ENCODE measurements around the gene PDPN. TPM values are rescaled to one million over a fixed set of nuclear protein-coding genes. Genes with fewer than 3 reads are reported as not detected.

PDPN gene
- total RNA-seq, 1 experiment from 2014 or later: not detected

GRCh38 chr1:13593511-13594131 lies 10.0 kb downstream of the PDPN start:
- no peak for TF ChIP-seq ZFX (IDR thresholded peaks at IDR 0.05)
- TF ChIP-seq SIN3A (IDR thresholded peaks at IDR 0.05; ENCODE audit: low read depth): no peak
- no peak for TF ChIP-seq FOSL1 (IDR thresholded peaks at IDR 0.05; ENCODE audit: low read depth)
- TF ChIP-seq, protein P1, sequence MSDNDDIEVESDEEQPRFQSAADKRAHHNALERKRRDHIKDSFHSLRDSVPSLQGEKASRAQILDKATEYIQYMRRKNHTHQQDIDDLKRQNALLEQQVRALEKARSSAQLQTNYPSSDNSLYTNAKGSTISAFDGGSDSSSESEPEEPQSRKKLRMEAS (IDR thresholded peaks at IDR 0.05): no peak
- TF ChIP-seq EZH2 (IDR thresholded peaks at IDR 0.05): no peak
- no peak for TF ChIP-seq POLR2A (IDR thresholded peaks at IDR 0.05; ENCODE audit: borderline replicate concordance, extremely low read depth, insufficient read depth, insufficient read length)
- TF ChIP-seq, protein P2, sequence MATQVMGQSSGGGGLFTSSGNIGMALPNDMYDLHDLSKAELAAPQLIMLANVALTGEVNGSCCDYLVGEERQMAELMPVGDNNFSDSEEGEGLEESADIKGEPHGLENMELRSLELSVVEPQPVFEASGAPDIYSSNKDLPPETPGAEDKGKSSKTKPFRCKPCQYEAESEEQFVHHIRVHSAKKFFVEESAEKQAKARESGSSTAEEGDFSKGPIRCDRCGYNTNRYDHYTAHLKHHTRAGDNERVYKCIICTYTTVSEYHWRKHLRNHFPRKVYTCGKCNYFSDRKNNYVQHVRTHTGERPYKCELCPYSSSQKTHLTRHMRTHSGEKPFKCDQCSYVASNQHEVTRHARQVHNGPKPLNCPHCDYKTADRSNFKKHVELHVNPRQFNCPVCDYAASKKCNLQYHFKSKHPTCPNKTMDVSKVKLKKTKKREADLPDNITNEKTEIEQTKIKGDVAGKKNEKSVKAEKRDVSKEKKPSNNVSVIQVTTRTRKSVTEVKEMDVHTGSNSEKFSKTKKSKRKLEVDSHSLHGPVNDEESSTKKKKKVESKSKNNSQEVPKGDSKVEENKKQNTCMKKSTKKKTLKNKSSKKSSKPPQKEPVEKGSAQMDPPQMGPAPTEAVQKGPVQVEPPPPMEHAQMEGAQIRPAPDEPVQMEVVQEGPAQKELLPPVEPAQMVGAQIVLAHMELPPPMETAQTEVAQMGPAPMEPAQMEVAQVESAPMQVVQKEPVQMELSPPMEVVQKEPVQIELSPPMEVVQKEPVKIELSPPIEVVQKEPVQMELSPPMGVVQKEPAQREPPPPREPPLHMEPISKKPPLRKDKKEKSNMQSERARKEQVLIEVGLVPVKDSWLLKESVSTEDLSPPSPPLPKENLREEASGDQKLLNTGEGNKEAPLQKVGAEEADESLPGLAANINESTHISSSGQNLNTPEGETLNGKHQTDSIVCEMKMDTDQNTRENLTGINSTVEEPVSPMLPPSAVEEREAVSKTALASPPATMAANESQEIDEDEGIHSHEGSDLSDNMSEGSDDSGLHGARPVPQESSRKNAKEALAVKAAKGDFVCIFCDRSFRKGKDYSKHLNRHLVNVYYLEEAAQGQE (IDR thresholded peaks at IDR 0.05; ENCODE audit: low read depth): no peak
- TF ChIP-seq TCF7L2 (IDR thresholded peaks at IDR 0.05; ENCODE audit: borderline replicate concordance, extremely low read depth, insufficient read depth, insufficient read length): no peak
- TF ChIP-seq POLR2AphosphoS5 (IDR thresholded peaks at IDR 0.05; ENCODE audit: low read depth, low read length): no peak
- no peak for TF ChIP-seq CBX3 (IDR thresholded peaks at IDR 0.05; ENCODE audit: low read depth)
- no peak for TF ChIP-seq ELF1 (IDR thresholded peaks at IDR 0.05; ENCODE audit: borderline replicate concordance, low read depth)
- TF ChIP-seq CTCF (IDR thresholded peaks at IDR 0.05 in 2 of 3, conservative IDR thresholded peaks at IDR 0.05 in 1 of 3; ENCODE audit: borderline replicate concordance in 1 of 3, insufficient read depth in 1 of 3, low read depth in 2 of 3, low read length in 2 of 3): no peak
- no peak for TF ChIP-seq ZNF274 (IDR thresholded peaks at IDR 0.05; ENCODE audit: low read depth, low read length)
- no peak for TF ChIP-seq EZH2phosphoT487 (IDR thresholded peaks at IDR 0.05; ENCODE audit: borderline replicate concordance)
- no peak for TF ChIP-seq SP1 (IDR thresholded peaks at IDR 0.05; ENCODE audit: low read depth)
- no peak for TF ChIP-seq CEBPB (IDR thresholded peaks at IDR 0.05; ENCODE audit: low read depth)
- no peak for TF ChIP-seq RAD21 (IDR thresholded peaks at IDR 0.05; ENCODE audit: low read depth)
- no peak for TF ChIP-seq ATF3 (IDR thresholded peaks at IDR 0.05)
- no peaks in the 10 kb centered on the region for H3K36me3 ChIP-seq (ENCODE audit: control insufficient read depth in 1 of 2, insufficient read depth in 2 of 2, low read length in 2 of 2)
- H3K4me2 ChIP-seq (ENCODE audit: low read length): no peak overlapping the region
- no TSS peak for BruUV-seq (replicated peaks)
- H3K9ac ChIP-seq (ENCODE audit: low read length): no peak overlapping the region
- POLR2A ChIA-PET: no interaction called here
- DNase-seq (ENCODE audit: low read depth, low spot score) (no peak), ATAC-seq (no peak)
- intact Hi-C loops (cut with micrococcal nuclease): no loop called here
- H3K79me2 ChIP-seq (ENCODE audit: insufficient read depth, low read length): no peaks in the 10 kb centered on the region
- no peaks in the 10 kb centered on the region for H3K4me1 ChIP-seq (ENCODE audit: control insufficient read depth in 1 of 2, insufficient read depth in 2 of 2, low read length in 2 of 2)
- RAD21 ChIA-PET (ENCODE audit: low non-redundant PET in 1 of 2, low total read pairs in 2 of 2, uncharacterized antibody in 2 of 2, unreplicated experiment in 2 of 2): no interaction called here
- no peaks in the 10 kb centered on the region for H4K20me1 ChIP-seq (ENCODE audit: insufficient read depth)
- H3K27me3 ChIP-seq (ENCODE audit: insufficient read depth, low read length): peaks cover 27% of the 10 kb centered on the region
- no peaks in the 10 kb centered on the region for H3K9me3 ChIP-seq (ENCODE audit: control insufficient read depth in 1 of 2, insufficient read depth in 1 of 2, low read depth in 1 of 2, low read length in 2 of 2)
- no peak overlapping the region for H2AFZ ChIP-seq (ENCODE audit: low read depth, low read length, poor library complexity, severe bottlenecking)
- CTCF ChIA-PET: no interaction called here
- no peak overlapping the region for H3K4me3 ChIP-seq (replicated peaks in 1 of 2; ENCODE audit: low read depth in 1 of 2, low read length in 2 of 2)
- no peak overlapping the region for H3K27ac ChIP-seq (ENCODE audit: low read depth, low read length)
- H3K9me2 ChIP-seq (ENCODE audit: insufficient read depth): no peaks in the 10 kb centered on the region

All from HCT116 (cell line).